Ammon's horn (tissue), 1 donor: Measurements from ENCODE around the gene ARHGDIB.

ENCODE experiments used
- DNase-seq: peaks from one replicate; pipeline ENCODE4 v3.0.0-alpha.2; 2016; ENCODE audit warnings: low spot score

ARHGDIB gene

DNA sequence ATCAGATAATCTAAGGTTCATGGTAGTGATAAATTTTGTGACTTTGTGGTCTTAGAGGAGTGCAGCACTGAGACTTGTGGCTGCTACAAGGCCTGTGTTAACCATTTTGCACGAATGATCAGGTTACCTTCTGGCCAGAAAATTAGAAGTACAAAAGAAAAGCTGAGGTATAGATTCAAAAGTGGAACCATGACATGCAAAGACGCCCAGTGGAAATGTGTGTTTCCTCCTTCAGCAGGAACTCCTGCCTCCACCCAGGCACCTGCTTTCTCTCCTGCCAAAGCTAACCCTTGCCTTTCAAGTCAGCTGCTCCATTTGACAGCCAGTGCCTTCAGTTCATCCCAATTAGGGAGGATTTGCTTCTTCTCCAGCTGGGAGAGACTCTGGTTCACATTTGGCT, 21.6 kb upstream of the ARHGDIB start:
- no peak for DNase-seq

DNA sequence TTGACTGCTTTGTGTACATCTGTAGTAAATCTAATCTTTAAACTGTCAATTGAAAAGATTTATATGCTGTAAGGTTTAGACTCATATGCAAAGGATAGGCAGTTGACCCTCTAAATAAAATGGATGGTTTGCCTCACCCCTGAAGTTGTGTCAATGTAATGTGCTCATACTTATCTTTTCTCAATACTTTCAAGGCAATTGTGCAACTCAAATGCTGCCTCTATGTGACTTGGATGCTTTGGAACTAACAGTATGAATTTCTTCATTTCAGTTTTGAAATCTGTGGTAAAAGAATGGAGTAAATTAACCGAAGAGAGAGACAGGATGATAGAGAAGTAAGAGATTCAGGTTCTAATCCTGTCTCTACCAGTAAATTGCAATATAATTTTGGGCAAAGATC, 21.2 kb upstream of the ARHGDIB start:
- no peak for DNase-seq

DNA sequence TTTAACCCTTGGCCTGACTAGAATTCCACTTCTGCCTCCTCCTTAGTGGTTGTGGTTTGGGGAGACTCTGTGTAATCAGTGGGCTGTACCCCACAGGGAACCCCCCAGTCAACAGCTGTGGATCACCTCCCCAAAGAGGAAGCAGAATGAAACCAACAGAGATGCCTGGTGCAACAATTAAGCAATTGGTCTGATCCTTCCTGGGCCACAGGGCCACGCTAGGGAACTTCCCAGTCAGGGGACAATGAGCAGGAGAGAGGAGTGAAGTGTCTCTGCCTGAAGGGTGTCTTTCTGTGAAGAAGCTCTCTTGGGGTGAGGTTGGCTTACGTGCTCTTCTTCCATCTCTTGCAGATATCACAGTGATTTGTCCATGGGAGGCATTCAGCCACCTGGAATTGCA, 19.6 kb upstream of the ARHGDIB start:
- DNase-seq: peak; percentile 28

DNA sequence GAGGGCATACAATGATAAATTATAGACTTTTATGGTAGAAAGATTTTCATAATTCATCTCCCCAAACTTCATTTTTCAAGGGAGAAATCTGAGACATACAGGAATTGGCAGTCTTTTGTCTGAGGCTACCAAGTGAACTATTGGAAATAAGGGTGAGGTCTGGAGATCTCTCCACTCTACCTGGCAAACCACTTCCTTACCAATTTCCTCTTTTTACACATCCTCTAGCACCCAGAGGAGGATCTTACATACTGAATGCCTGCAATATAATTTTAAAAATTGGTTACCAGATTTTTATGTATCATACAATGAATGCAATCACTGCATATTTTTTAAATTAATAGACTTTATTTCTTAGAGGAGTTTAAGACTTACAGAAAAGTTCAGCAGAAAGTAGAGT, 18.1 kb upstream of the ARHGDIB start:
- no peak for DNase-seq

DNA sequence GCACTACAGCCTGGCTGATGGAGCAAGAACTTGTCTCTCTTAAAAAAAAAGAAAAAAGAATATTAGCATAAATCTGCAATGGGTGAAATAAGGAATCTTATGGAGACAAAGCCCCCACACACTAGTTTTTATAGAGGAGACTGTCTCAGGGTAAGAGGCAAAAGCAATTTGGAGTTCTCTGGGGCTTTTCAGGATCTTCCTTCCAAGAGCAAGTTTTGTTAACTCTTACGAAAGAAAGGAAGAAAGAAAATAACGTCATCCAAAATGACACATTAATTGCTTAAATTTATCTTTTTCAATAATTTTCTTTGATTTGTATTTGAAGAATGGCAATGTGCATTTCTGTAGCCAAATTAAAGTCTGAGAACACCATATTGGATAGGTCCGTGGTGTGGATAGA, 15.3 kb upstream of the ARHGDIB start:
- no peak for DNase-seq

DNA sequence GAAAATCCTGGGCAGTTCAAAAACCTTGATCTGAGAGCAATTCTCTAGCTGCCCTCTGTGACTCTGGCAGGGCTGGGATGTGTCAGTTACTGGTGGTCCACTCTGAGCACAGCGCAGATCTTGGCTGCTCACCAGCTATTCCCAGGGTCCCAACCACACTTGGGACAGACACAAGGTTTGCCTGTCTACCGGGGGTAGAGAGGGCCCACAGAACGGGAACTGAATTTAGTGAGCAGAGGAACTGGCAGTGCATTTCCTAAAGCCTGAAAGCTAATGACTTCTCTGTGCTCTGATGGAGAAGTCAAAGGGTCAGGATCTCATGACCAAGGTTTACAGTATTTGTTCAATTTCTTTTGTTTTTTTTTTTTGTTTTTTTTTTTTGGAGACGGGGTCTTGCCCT, 14.1 kb upstream of the ARHGDIB start:
- no peak for DNase-seq

DNA sequence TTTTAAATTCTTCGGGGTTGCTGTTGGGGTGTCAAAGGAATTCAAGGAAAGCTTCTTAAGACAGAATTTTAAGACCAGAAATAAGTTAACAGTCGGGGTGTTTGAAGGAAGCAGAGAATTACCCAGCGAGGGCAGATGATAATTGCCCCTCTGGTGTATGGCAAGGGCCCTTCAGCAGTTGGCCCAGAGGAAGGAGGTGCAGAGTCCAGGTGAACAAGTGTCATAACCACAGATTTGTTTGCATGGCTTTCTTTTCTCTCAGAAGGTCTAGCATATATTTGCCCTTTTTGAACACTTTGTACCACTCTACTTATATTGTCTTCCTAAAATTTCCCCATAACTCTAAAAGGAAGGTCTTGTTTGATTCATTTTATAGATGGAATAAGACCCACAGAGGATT, 13.2 kb upstream of the ARHGDIB start:
- DNase-seq: no peak

DNA sequence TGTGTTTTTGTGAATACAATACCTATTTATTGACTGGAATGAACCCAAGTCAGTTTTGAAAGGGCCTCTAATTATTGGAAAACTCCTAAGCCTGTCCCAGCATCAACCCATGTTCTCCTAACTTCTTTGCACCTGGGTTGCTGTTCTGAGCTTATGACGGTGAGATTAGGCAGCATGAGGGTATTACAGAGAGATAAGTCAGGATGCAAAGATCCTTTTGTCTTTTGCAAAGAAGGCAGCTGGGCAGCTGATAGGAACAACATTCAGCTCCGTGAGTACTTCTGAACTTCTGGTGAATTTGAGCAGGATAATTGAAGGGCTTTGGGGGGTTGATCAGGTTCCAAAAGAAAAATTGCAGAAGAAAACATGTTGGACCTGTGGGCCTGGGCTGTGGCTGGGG, 11.4 kb upstream of the ARHGDIB start, which contains the start of gene PDE6H:
PDE6H (plus strand) TSS at position 227 of the 400 bp plus-strand sequence. CDS start 4,971 bp downstream, outside the sequence.
- no peak for DNase-seq

DNA sequence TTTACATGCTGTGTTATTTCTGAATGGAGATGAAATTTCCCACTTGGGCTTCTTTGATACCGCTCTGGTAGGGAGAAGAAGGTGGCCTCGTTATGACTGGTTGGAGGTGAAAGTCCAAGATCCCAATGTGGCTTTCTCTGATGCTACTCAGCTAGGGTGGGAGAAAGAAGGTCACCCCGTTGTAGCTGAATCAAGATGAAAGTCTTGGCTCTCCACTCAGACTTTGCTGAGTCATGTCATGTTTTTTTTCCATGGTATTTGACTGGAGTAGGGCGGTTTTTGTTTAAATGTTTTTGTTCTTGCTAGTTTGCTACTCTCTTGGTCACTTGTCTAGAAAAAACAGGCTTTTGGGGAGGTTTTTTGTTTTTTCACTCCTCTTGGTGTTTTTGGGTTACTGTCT, 9.1 kb upstream of the ARHGDIB start:
- DNase-seq: no peak

DNA sequence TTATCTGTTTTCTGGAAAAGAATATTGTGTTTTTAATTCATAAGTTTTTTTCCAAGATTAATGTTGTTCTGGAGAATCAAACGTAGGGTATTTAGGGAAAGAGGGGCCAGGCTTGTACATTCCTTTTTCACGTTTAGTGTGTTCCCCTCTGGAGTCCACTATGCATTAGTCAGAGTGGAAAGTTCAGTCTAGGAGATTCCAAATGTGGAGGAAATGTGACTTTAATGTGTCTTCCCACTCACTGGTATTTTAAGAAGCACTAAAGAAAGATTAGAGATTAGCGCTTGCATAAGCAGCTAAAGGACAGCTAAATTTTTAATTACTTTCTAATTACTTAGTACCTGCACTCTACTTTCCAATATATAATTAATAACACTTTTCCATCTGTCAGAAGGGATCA, 7.1 kb upstream of the ARHGDIB start:
- DNase-seq: no peak

DNA sequence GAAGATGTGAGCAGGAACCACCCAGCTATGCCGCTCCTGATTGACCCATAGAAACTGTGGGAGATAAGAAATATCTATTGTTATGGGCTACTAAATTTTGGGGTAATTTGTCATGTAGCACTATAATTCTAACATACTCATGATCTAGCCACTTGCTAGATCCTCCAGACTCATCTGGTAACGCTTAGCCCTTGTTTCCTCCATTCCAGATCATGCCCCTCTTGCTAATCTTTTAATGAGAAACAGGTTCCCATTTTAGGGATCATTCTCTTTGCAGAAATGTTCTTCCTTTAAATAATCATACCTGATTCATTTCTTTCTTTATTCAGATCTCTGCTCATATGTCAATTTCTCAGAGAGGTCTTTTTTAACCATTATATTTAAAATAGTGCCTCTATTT, 3.8 kb upstream of the ARHGDIB start:
- no peak for DNase-seq

DNA sequence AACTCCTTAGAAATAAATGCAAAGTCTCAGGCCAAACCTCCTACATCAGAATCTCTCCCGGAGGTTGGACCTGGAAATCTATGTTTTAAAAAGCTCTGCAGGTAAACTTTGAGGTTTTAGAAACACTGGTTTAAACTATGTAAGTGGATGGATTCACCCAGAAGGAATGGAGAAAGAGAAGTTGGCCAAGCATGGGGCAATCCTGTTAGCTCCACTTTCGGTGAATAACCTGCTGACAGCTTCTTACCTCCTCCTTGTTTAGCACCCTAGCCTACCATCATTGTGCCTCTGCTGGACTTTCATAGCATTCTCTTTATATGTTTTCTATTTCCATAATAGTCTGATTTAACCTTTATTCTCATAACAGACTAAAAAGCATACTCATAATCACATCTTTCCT, 3.0 kb upstream of the ARHGDIB start:
- no peak for DNase-seq

DNA sequence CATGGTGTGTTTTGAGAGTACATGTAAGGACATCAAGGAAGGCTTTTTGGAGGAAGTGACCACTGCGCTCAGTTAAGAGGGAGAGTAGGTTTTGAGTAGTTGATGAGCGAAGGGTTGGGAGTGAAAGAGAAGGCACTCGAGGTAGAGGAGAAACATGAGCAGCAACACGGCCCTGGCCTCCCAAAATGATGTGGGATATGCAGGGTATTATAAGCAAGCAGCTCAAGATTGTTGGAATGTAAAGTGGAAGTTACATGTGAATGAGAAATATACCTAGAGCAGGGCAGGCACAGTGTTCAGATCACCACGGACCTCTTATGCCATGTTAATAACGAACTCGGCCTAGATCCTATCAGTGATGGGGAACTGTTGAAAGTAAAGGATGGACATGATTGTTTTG, 2.1 kb upstream of the ARHGDIB start:
- DNase-seq: no peak

DNA sequence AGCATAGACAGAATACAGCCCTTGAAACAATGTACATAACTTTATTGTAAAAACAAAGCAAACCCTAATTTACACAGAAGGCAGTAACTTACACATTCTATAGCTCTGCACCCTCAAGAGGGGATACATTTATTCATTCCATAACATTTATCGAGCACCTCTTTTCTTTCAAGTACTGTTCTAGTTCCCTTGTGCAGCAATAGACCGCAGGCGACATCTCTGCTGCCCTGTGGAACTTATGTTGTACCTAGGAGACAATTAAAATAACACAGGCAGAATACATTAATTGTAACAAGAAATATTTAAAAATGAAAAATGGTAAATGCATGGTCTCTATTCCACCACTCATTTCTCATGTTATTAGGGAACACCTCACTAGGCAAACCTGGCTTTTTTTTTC, 1.4 kb upstream of the ARHGDIB start:
- DNase-seq: no peak

DNA sequence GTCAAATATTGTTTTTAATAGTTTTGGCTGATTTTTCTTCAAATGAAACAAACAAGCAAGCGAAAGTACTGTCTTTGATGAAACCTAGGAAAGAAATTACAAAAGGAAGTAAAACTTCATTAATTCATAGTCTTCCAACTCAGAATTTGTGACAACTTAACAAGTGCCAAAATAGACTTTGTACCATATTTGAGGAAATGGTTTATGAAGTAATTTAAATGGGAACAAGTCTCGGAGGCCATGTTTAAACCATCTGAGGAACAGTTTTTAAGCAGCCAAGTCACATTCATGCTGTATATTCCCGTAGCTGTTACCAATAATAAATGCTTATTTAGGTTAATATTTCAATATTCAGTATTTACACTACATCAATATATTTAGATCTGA, 745 bp upstream of the ARHGDIB start:
- no peak for DNase-seq

DNA sequence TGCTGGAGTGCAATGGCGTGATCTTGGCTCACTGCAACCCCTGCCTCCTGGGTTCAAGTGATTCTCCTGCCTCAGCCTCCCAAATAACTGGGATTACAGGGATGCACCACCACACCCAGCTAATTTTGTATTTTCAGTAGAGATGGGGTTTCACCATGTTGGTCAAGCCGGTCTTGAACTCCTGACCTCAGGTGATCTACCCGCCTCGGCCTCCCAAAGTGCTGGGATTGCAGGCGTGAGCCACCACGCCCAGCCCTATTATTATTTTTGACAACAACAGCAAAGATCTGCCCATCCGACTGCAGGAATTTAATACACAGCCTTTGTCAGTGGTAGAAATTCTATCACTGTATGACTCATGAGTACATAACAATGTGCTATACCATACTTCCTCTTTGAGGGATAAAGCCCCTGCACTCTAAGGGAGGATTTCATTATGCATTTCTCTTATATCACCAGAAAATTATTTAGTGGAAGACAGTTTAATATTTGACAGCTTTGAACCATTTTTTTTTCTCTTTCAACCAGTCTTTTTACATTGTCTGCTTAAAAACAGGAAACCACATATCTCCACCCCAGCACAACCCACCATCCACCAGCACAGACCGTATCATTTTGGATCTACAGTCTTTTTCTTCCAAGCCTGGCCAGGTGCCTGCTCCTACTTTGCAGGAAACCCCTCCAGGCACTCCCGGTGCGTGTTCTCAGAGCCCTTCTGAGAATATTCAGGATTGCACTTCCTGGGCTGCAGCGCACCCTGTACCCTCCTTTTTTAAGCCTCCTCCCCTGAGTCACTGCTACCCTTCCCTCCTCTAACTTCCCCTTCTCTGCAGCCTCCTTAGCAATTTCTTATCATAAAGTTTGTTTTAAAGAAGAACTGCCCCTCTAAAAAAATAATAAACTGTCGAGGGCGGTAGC, 594 bp downstream of the ARHGDIB start:
- DNase-seq: peak; percentile 34

DNA sequence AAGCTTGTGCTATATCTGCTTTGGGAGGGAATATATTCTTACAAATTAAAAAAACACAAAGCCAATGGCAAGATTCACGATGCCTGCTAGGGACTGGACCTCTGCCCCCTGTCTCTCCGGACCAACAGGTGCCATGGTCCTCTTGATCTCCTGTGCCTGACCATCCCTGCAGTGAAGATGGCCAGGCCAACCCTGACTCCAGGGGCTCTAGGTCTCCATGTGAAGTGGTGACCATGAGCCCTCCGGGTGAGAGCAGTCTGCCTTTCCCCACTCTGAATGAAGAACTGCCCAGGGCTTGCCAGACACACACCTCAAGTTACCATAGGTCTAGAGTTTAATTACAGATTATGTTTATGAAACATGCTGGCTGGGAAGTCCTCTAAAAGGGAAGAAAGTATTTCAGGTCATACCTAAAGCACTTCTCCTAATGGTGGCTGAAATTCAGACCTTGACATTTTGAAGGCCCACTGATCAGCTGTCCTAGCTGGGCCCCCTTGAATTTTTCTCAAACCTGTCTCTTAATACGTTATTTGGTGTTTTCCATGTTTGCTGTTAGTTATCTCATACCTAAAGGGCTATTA, 1.4 kb downstream of the ARHGDIB start:
- no peak for DNase-seq

DNA sequence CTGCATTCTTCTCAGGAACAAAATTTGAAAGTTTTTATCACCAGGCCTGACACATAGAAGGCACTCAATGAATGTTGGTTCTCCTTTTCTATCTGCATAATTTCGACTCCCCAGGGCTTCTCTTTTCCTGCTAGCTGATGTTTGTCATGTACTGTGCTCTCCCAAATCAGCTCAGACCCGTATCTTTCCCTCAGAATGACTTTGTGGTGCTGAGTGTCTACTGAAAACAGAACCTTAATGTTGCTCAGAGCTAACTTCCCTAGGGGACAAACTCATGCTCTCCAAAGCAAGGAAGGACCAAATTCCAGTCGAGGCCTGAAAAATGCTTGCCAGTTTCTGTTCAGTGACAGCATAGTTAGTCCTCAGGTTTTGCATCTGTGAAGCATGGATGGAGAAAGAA, 1.9 kb downstream of the ARHGDIB start:
- DNase-seq: no peak

DNA sequence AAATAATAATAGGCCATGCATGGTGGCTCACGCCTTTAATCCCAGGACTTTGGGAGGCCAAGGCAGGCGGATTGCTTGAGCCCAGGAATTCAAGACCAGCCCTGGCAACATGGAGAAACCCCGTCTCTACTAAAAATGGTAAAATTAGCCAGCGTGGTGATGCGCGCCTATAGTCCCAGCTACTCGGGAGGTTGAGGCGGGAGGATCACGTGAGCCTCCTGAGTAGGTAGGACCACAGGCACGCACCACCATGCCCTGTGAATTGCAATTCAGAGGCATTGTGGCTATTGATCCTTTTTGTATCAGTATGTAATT, 2.3 kb downstream of the ARHGDIB start:
- no peak for DNase-seq

DNA sequence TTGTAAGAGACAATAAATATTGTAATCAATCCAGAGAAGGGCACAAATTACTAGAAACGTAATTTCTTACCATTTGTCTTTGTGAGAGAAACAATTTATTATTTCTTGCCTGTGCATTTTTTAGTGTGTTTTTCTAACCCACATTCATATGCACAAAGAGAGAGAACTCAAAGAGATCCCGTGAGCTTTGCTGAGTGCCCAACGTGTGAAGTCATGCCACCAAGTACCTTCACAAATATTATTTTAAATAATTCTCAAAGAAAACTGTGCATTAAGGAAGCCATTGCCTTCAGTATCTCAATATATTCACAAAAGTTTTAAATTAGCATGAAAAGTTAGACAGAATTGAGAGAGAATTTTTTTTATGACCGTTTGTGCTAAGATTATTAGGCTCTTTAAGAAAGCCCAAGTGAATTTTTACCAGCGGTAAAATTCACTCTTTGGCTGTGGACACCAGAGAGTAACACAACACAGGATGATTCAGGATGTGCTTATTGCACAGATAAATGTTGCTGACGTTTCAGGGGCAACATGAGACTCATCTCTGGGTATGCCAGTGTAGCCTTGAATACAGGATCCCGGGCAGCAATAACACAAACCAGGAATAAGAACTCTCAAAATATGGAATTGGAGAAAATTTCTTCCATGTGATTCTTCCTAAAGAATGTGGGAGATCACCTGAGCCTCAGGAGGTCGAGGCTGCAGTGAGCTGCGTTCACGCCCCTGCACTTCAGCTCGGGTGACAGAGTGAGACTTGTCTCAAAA, 2.9 kb downstream of the ARHGDIB start:
- DNase-seq: no peak

DNA sequence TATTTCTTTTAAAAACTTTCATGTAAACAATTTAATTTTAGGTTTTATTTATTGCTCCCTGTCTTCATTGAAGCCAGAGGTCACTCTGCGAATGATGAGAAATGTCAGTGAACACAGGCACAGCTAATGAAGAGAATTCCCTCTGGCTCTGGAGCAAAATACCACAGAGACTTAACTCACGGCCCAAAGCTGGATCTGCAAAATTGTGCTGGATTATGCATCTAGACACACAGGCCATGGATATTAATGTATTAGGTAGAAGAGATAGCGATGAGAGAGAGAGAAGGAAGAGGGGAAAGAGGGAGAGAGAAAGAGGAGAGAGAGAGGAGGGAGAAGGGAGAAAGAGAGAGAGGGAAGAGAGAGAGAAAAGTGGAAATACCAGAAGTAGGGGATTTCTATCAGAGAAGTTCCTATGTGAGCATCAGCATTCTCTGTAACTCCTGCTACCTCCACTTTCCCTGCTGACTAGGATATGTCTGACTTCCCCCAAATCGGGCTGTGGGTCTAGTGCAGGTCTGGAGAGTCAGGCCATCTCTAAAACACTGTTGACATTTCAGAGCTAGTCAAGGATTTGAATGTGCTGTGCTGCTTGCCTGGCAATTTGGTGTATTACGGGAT, 3.7 kb downstream of the ARHGDIB start:
- DNase-seq: no peak

DNA sequence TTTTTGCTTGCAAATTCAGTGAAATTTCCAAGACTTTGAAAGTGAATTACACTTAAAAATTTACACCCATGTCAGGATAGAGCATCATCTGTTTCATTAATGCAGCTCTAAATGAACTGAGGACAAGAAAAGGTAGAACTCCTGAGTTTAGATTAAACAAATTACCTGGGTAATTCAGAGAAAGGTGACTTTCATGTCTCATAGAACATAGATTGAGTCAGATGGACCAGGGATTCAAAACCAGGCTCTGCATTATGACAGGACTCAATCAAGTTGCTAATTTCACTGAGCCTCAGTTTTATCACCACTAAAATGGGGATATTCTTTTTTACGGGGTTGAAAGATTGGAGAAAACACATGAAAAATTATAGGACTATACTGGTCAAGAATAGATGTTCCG, 4.5 kb downstream of the ARHGDIB start:
- DNase-seq: no peak
